ENCODE data around the gene TENM4.
"Not testable (repeated sequence)": the region's sequence is repeated elsewhere in the genome, so short reads cannot be mapped to it uniquely, and the experiment has no call there.

The TENM4 gene

DNA sequence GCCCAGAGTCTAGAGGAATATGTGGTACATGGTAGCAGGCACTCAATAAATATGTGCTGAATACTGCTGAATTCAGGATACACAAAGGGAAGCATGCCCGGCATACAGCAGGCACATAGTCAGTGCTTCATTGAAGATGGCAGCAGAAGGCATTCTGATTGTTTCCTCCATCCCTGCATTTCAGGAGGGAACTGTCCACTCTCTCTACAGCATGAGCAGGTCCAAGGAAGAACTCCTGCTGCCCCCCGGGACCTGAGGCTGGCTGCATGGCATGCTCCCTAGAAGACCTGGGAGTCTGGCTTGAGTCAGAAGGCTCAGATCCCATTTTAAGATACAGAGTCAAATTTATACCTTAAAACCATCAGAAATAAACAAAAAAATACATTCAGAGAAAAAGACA is 546.8 kb downstream of the TENM4 start:
- no peak for DNase-seq (ENCODE audit: low spot score in 2 of 2)
- in situ Hi-C loops (cut with MboI; ENCODE audit: low sequenced_read_pairs), result no loop called here
- no peak overlapping the region for H3K4me3 ChIP-seq
- H3K4me1 ChIP-seq, result no peaks in the 10 kb centered on the region
- no peaks in the 10 kb centered on the region for H3K27me3 ChIP-seq (ENCODE audit: low read depth)
- no peaks in the 10 kb centered on the region for H3K36me3 ChIP-seq (replicated peaks)
- no peaks in the 10 kb centered on the region for H3K9me3 ChIP-seq

DNA sequence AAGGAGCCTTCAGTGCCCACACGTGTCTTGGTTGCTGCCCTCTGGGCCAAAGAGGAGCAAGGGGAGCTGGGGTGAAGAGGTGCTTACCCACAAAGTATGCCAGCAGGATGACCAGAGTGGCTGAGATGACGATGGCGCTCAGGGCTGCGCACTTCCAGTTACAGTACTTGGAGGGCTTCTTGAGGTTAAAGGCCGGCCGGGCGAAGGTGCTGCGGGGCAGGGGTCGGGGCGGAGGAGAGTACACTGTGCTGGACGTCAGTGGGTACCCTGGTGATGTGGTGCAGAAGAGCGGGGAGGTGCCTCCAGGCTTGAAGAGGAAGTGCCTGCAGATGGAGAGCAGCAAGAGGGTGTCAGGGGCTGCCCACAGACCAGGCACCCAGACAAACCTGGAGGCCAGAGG is 551.1 kb downstream of the TENM4 start:
- Histone ChIP-seq H3K4me1 (no peaks in the 10 kb centered on the region), H3K4me3 (no peak overlapping the region), H3K27me3 (ENCODE audit: low read depth) (no peaks in the 10 kb centered on the region), H3K9me3 (no peaks in the 10 kb centered on the region), H3K36me3 (replicated peaks) (no peaks in the 10 kb centered on the region)
- in situ Hi-C loops (cut with MboI; ENCODE audit: low sequenced_read_pairs), result no loop called here
- DNase-seq (ENCODE audit: low spot score in 2 of 2), result no peak

- Histone ChIP-seq H3K9me3 (no peaks in the 10 kb centered on the region), H3K27me3 (ENCODE audit: low read depth) (no peaks in the 10 kb centered on the region), H3K4me1 (no peaks in the 10 kb centered on the region), H3K4me3 (no peak overlapping the region), H3K36me3 (replicated peaks) (no peaks in the 10 kb centered on the region)
- DNase-seq (ENCODE audit: low spot score in 2 of 2), result no peak
- in situ Hi-C loops (cut with MboI; ENCODE audit: low sequenced_read_pairs), result no loop called here
Observed at GRCh38 chr11:78886616-78887015, 554.2 kb downstream of the TENM4 start.

DNA sequence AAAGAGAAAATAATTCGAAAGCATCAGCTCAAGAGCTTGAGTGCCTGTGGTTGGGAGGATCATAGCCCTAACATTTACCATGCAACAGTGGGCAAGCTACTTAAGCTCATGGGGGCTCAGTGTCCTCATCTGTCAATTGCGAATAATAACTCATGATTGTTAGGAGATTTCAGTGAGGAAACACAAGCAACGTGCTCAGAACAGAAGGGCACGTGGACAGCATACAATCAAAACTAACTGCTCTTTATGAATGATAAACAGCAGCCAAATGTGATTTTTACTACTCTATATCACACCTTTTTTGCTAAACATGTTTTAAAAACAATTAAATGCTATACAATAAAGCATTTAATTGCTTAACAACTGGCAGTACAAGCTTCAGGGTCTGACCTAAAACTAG is 556.1 kb downstream of the TENM4 start:
- H3K4me3 ChIP-seq, result no peak overlapping the region
- H3K4me1 ChIP-seq, result no peaks in the 10 kb centered on the region
- in situ Hi-C loops (cut with MboI; ENCODE audit: low sequenced_read_pairs), result no loop called here
- no peaks in the 10 kb centered on the region for H3K27me3 ChIP-seq (ENCODE audit: low read depth)
- no peaks in the 10 kb centered on the region for H3K36me3 ChIP-seq (replicated peaks)
- no peak for DNase-seq (ENCODE audit: low spot score in 2 of 2)
- H3K9me3 ChIP-seq, result 0 out of 2 replicates have a peak, but pooled peaks cover 2% of the 10 kb centered on the region

DNA sequence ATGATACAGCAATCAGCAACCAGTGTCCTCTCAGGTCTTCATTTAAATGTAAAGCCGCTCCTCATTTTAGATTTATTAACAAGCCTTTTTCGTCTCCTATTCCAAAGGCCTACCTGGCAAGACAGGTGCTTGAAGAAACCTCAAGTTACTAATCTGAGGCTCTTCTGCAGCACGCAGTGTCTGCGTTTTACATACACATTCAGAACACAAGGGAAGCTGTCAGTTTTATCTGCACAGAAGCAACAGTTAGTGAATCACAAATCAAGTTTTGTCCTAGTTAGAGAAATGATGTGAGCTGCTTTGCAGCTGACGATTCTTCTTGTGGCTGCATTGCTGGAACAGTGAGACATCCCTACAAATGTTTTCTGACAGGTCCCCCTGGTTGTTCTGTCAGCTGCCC is 557.3 kb downstream of the TENM4 start:
- Histone ChIP-seq H3K4me1 (no peaks in the 10 kb centered on the region), H3K27me3 (ENCODE audit: low read depth) (no peaks in the 10 kb centered on the region), H3K9me3 (0 out of 2 replicates have a peak, but pooled peaks cover 2% of the 10 kb centered on the region), H3K36me3 (replicated peaks) (no peaks in the 10 kb centered on the region), H3K4me3 (no peak overlapping the region)
- in situ Hi-C loops (cut with MboI; ENCODE audit: low sequenced_read_pairs), result no loop called here
- DNase-seq (ENCODE audit: low spot score in 2 of 2), result no peak

GRCh38 chr11:78879094-78879980 is 561.5 kb downstream of the TENM4 start:
- in situ Hi-C loops (cut with MboI; ENCODE audit: low sequenced_read_pairs); H3K27me3 ChIP-seq (ENCODE audit: low read depth); H3K4me1 ChIP-seq; H3K36me3 ChIP-seq (replicated peaks); H3K4me3 ChIP-seq; DNase-seq (ENCODE audit: low spot score in 2 of 2); H3K9me3 ChIP-seq: not testable (repeated sequence)

DNA sequence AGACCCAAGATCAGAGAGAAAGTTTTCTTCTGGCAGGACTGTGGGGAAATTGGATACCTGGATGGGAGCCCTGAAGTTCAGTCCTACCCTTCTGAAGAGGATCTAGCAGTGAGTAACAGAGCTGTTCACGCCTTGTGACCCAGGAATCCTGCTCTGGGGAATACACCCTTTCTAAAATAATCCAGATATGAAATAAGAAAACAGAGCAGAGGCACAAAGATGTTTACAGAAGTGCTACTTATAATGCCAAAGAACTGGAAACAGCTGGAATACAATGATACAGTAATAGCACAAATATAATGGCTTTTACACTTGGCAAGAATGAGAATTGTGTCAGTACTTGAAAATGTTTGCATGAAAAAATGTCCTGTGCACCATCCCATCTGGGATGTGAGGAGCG is 562.2 kb downstream of the TENM4 start:
- Histone ChIP-seq H3K4me3 (no peak overlapping the region), H3K4me1 (no peaks in the 10 kb centered on the region), H3K9me3 (0 out of 2 replicates have a peak, but pooled peaks cover 2% of the 10 kb centered on the region), H3K27me3 (ENCODE audit: low read depth) (no peaks in the 10 kb centered on the region), H3K36me3 (replicated peaks) (no peaks in the 10 kb centered on the region)
- in situ Hi-C loops (cut with MboI; ENCODE audit: low sequenced_read_pairs), result no loop called here
- no peak for DNase-seq (ENCODE audit: low spot score in 2 of 2)

- no peaks in the 10 kb centered on the region for H3K27me3 ChIP-seq (ENCODE audit: low read depth)
- in situ Hi-C loops (cut with MboI; ENCODE audit: low sequenced_read_pairs), result no loop called here
- H3K4me3 ChIP-seq, result no peak overlapping the region
- H3K9me3 ChIP-seq, result 0 out of 2 replicates have a peak, but pooled peaks cover 2% of the 10 kb centered on the region
- no peaks in the 10 kb centered on the region for H3K36me3 ChIP-seq (replicated peaks)
- no peaks in the 10 kb centered on the region for H3K4me1 ChIP-seq
- DNase-seq (ENCODE audit: low spot score in 2 of 2), result no peak
Observed at GRCh38 chr11:78876676-78877075, 564.2 kb downstream of the TENM4 start.

- Histone ChIP-seq H3K36me3 (replicated peaks) (no peaks in the 10 kb centered on the region), H3K9me3 (no peaks in the 10 kb centered on the region), H3K4me1 (peaks cover 36% of the 10 kb centered on the region), H3K4me3 (no peak overlapping the region), H3K27me3 (ENCODE audit: low read depth) (no peaks in the 10 kb centered on the region)
- in situ Hi-C loops (cut with MboI; ENCODE audit: low sequenced_read_pairs), result no loop called here
- no peak for DNase-seq (ENCODE audit: low spot score in 2 of 2)
Observed at GRCh38 chr11:78870655-78871054, 570.2 kb downstream of the TENM4 start.

GRCh38 chr11:78869293-78869692 is 571.5 kb downstream of the TENM4 start:
- H3K27me3 ChIP-seq (ENCODE audit: low read depth), result no peaks in the 10 kb centered on the region
- H3K4me3 ChIP-seq, result no peak overlapping the region
- in situ Hi-C loops (cut with MboI; ENCODE audit: low sequenced_read_pairs), result no loop called here
- no peaks in the 10 kb centered on the region for H3K9me3 ChIP-seq
- peaks cover 36% of the 10 kb centered on the region for H3K4me1 ChIP-seq
- no peaks in the 10 kb centered on the region for H3K36me3 ChIP-seq (replicated peaks)
- peak; percentile 72 to 83 for DNase-seq (ENCODE audit: low spot score in 2 of 2)

DNA sequence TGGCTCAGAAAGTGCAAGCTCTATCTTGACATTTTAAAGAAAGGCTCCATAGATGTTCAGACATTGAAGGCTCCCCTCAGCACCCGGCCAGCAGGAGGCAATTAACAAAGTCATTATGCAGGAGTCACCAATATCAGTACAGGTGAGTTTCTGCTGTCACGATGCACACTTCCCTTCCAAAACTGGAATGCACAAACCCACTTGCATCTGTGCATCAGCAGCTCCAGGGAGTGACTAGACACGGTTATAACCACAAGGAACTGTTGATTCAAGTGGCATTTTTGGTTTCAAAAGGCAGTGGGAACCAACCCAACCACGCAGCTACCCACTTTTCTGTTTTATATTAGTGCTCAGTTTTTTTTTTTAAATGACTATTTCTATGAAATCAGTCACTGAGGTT is 572.3 kb downstream of the TENM4 start:
- DNase-seq (ENCODE audit: low spot score in 2 of 2), result no peak
- in situ Hi-C loops (cut with MboI; ENCODE audit: low sequenced_read_pairs), result no loop called here
- Histone ChIP-seq H3K27me3 (ENCODE audit: low read depth) (no peaks in the 10 kb centered on the region), H3K4me3 (no peak overlapping the region), H3K36me3 (replicated peaks) (no peaks in the 10 kb centered on the region), H3K4me1 (peaks cover 36% of the 10 kb centered on the region), H3K9me3 (no peaks in the 10 kb centered on the region)

- Histone ChIP-seq H3K9me3 (no peaks in the 10 kb centered on the region), H3K36me3 (replicated peaks) (no peaks in the 10 kb centered on the region), H3K4me1 (peaks cover 10% of the 10 kb centered on the region), H3K4me3 (no peak overlapping the region), H3K27me3 (ENCODE audit: low read depth) (no peaks in the 10 kb centered on the region)
- DNase-seq (ENCODE audit: low spot score in 2 of 2), result peak in 1 of 2 experiments; percentile 74
- in situ Hi-C loops (cut with MboI; ENCODE audit: low sequenced_read_pairs), result no loop called here
Observed at GRCh38 chr11:78860720-78861422, 580.0 kb downstream of the TENM4 start.

GRCh38 chr11:78857688-78858087 is 583.1 kb downstream of the TENM4 start:
- in situ Hi-C loops (cut with MboI; ENCODE audit: low sequenced_read_pairs), result no loop called here
- peaks cover 8% of the 10 kb centered on the region for H3K4me1 ChIP-seq
- no peak for DNase-seq (ENCODE audit: low spot score in 2 of 2)
- no peaks in the 10 kb centered on the region for H3K27me3 ChIP-seq (ENCODE audit: low read depth)
- no peaks in the 10 kb centered on the region for H3K9me3 ChIP-seq
- H3K4me3 ChIP-seq, result no peak overlapping the region
- no peaks in the 10 kb centered on the region for H3K36me3 ChIP-seq (replicated peaks)

DNA sequence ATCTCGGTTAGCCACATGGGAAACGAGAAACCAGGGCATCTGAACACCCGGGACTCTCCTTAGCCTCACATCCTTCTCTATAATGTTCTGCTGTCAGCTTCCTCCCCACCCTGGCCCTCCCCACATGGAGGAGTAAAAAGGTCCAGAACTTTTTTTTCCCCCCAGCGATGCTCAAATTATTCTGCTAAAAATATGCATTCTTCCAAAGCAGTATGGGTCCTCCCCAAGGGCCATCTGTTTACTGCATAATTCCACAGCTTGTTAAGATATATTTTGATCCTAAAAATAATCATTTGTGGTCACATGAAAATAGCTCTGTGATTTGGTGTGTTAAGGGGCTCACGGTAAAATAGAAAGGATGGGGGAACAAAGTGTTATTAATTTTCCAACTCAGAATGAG is 584.6 kb downstream of the TENM4 start:
- no peak for DNase-seq (ENCODE audit: low spot score in 2 of 2)
- H3K27me3 ChIP-seq (ENCODE audit: low read depth), result no peaks in the 10 kb centered on the region
- H3K36me3 ChIP-seq (replicated peaks), result no peaks in the 10 kb centered on the region
- H3K9me3 ChIP-seq, result no peaks in the 10 kb centered on the region
- in situ Hi-C loops (cut with MboI; ENCODE audit: low sequenced_read_pairs), result no loop called here
- H3K4me3 ChIP-seq, result no peak overlapping the region
- peaks cover 8% of the 10 kb centered on the region for H3K4me1 ChIP-seq

Data from HAP-1 (cell line).